Measurements from ENCODE around the gene EIF4G3. TPM values are rescaled to one million over a fixed set of nuclear protein-coding genes. Genes with fewer than 3 reads are reported as not detected.

EIF4G3 gene
- total RNA-seq, 1 donor from 2014 or later, result 97.4 TPM

- Mint-ChIP-seq H3K36me3 (ENCODE audit: insufficient read depth) (no peaks in the 10 kb centered on the region), H3K27ac (no peak overlapping the region), H3K4me3 (ENCODE audit: low read depth) (no peak overlapping the region), H3K4me1 (ENCODE audit: low read depth) (peaks cover 14% of the 10 kb centered on the region), H3K9me3 (ENCODE audit: low read depth) (no peaks in the 10 kb centered on the region), H3K27me3 (no peaks in the 10 kb centered on the region)
- no peak for TF ChIP-seq CTCF (IDR thresholded peaks at IDR 0.05; ENCODE audit: unreplicated experiment)
- no peak for DNase-seq (ENCODE audit: low spot score, unreplicated experiment)
Measured at GRCh38 chr1:21007876-21008275, 168.8 kb downstream of the EIF4G3 start.

DNA sequence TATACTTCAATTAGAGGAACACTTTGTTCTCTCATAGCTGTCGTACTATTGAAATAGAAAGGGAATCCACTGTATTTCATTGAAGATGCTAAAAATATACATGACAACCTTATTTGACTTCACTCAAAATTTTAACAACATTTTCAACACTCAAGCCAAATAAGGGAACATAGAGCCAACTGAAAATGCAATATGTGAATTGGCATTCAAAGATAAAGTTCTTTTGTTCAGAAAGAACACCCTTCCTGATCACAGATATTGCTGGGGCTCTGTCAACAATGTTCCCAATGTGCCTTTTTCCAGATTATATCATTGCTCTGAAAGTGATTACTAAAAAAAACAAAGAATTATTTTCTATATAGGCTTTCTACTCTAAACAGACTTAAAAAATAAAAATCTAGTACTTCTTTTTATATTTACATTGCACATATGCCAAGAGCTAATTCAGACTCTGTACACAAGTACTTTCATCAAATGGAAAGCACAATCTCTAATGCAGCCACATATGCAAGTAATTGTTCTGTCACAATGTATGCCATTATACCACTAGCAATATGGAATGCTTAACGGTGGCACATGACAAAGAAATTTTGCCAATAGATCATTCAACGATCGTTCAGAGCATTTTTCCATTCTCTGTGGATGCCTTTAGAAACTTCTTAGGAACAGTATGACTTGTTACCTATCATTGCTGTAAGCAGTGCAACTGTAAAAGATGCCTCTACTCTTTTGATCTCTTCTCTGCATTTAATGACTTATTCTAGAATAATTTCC lies 171.0 kb downstream of the EIF4G3 start:
- no peak for TF ChIP-seq CTCF (IDR thresholded peaks at IDR 0.05; ENCODE audit: unreplicated experiment)

GRCh38 chr1:21003281-21004045 lies 173.2 kb downstream of the EIF4G3 start:
- H3K36me3 Mint-ChIP-seq (ENCODE audit: insufficient read depth), result no peaks in the 10 kb centered on the region
- no peak for DNase-seq (ENCODE audit: low spot score, unreplicated experiment)
- TF ChIP-seq CTCF (IDR thresholded peaks at IDR 0.05; ENCODE audit: unreplicated experiment), result no peak
- H3K27me3 Mint-ChIP-seq, result no peaks in the 10 kb centered on the region
- H3K4me1 Mint-ChIP-seq (ENCODE audit: low read depth), result peaks cover 23% of the 10 kb centered on the region
- no peak overlapping the region for H3K27ac Mint-ChIP-seq
- H3K9me3 Mint-ChIP-seq (ENCODE audit: low read depth), result no peaks in the 10 kb centered on the region
- H3K4me3 Mint-ChIP-seq (ENCODE audit: low read depth), result no peak overlapping the region

More for the DNA sequence above, 171.0 kb downstream of the EIF4G3 start:
- no peaks in the 10 kb centered on the region for H3K9me3 Mint-ChIP-seq (ENCODE audit: low read depth)
- no peak overlapping the region for H3K4me3 Mint-ChIP-seq (ENCODE audit: low read depth)
- no peaks in the 10 kb centered on the region for H3K27me3 Mint-ChIP-seq
- no peak overlapping the region for H3K27ac Mint-ChIP-seq
- H3K36me3 Mint-ChIP-seq (ENCODE audit: insufficient read depth), result no peaks in the 10 kb centered on the region
- DNase-seq (ENCODE audit: low spot score, unreplicated experiment), result no peak
- peaks cover 20% of the 10 kb centered on the region for H3K4me1 Mint-ChIP-seq (ENCODE audit: low read depth)

- TF ChIP-seq CTCF (IDR thresholded peaks at IDR 0.05; ENCODE audit: unreplicated experiment), result no peak
- Mint-ChIP-seq H3K9me3 (ENCODE audit: low read depth) (no peaks in the 10 kb centered on the region), H3K4me3 (ENCODE audit: low read depth) (no peak overlapping the region), H3K27ac (peak overlapping the region; percentile 87), H3K4me1 (ENCODE audit: low read depth) (peaks cover 38% of the 10 kb centered on the region), H3K36me3 (ENCODE audit: insufficient read depth) (no peaks in the 10 kb centered on the region), H3K27me3 (no peaks in the 10 kb centered on the region)
- no peak for DNase-seq (ENCODE audit: low spot score, unreplicated experiment)
Measured at GRCh38 chr1:21001042-21001441, 175.7 kb downstream of the EIF4G3 start.

DNA sequence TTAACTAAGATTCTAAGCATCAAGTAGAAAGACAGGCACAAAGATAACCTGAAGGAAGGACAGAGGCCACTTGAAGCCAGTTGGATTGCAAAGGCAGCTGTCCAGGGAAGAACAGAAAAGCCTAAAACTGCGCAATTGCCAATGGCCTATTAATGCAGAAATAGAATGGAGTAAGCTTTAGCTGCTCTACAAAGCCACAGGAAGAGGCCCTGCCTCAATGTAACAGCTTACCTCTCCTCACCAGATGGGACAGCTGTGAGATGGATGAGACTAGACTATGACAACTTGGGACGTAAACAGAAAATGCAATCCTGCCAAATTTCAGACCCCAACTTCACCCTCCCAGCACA lies 176.5 kb downstream of the EIF4G3 start:
- DNase-seq (ENCODE audit: low spot score, unreplicated experiment), result no peak
- no peak overlapping the region for H3K4me3 Mint-ChIP-seq (ENCODE audit: low read depth)
- H3K36me3 Mint-ChIP-seq (ENCODE audit: insufficient read depth), result no peaks in the 10 kb centered on the region
- no peaks in the 10 kb centered on the region for H3K27me3 Mint-ChIP-seq
- H3K9me3 Mint-ChIP-seq (ENCODE audit: low read depth), result no peaks in the 10 kb centered on the region
- no peak for TF ChIP-seq CTCF (IDR thresholded peaks at IDR 0.05; ENCODE audit: unreplicated experiment)
- H3K4me1 Mint-ChIP-seq (ENCODE audit: low read depth), result peaks cover 38% of the 10 kb centered on the region
- H3K27ac Mint-ChIP-seq, result no peak overlapping the region

Measured in progenitor cell of endocrine pancreas (in vitro differentiated cells).